Right atrium auricular region (tissue), 2 donors: Measurements from ENCODE around the gene DNAAF3. TPM values are rescaled to one million over a fixed set of nuclear protein-coding genes. Genes with fewer than 3 reads are reported as not detected.

Source experiments
- DNase-seq: peaks from one replicate; pipeline ENCODE4 v3.0.0-alpha.2; 2019; ENCODE audit warnings: low spot score
- H3K27ac ChIP-seq, 2 donors: fragments of 200-600 bp; sonication (generic); 1 replicate in 1 of 2; 2 replicates in 1 of 2; pipeline ENCODE4 v1.5.1; 2016 to 2019
- H3K27me3 ChIP-seq, 2 donors: fragments of 200-600 bp; sonication (generic); one replicate each; pipeline versions ENCODE4 v1.5.1 to v1.6.0; 2017 to 2019
- H3K36me3 ChIP-seq: fragments of 200-600 bp; sonication (generic); one replicate; pipeline ENCODE4 v1.5.1; 2016
- H3K4me1 ChIP-seq, 2 donors: fragments of 200-600 bp; sonication (generic); one replicate each; pipeline versions ENCODE4 v1.5.1 to v1.6.0; 2017 to 2019
- H3K4me3 ChIP-seq, 2 donors: fragments of 200-600 bp; sonication (generic); 1 replicate in 1 of 2; 2 replicates in 1 of 2; pipeline ENCODE4 v1.5.1; 2017 to 2019; ENCODE audit warnings: mild to moderate bottlenecking in 1 of 2, moderate library complexity in 1 of 2
- H3K9me3 ChIP-seq, 2 donors: fragments of 200-600 bp; sonication (generic); one replicate each; pipeline ENCODE4 v1.5.1; 2019
- total RNA-seq, 2 donors: library from RNA; depleted of rRNA; stranded (reverse); fragments of >200 nt; gene quantifications; one replicate each; pipeline ENCODE4 v1.1.0, GENCODE V29; 2016
- TF ChIP-seq, protein P1 (sequence below), 2 donors: fragments of 200-600 bp; sonication (generic); IDR thresholded peaks; one replicate each; pipeline ENCODE4 v1.5.1; 2019; ENCODE audit warnings: antibody characterized with exemption in 2 of 2

Gene DNAAF3
- total RNA-seq, 2 donors from 2014 or later, result 0.89 to 2.7 TPM

DNA sequence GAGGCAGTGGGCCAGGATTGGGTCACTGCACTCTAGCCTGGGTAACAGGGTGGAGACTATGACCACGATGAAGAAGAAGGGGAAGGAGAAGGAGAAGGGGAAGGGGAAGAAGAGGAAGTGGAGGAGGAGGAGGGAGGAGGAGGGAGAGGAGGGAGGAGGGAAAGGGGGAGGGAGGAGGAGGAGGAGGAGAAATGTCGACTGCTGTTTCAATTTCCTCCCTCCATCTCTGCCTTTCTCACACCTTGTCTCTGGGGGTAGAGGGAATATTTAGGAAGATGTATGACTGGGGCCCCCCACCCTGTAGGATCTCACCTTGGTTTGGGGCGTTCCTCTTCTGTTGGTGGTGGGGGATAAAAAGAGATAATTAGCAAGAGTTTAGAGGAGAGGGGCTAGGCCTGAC is 21.2 kb downstream of the DNAAF3 start:
- TF ChIP-seq, protein P1, sequence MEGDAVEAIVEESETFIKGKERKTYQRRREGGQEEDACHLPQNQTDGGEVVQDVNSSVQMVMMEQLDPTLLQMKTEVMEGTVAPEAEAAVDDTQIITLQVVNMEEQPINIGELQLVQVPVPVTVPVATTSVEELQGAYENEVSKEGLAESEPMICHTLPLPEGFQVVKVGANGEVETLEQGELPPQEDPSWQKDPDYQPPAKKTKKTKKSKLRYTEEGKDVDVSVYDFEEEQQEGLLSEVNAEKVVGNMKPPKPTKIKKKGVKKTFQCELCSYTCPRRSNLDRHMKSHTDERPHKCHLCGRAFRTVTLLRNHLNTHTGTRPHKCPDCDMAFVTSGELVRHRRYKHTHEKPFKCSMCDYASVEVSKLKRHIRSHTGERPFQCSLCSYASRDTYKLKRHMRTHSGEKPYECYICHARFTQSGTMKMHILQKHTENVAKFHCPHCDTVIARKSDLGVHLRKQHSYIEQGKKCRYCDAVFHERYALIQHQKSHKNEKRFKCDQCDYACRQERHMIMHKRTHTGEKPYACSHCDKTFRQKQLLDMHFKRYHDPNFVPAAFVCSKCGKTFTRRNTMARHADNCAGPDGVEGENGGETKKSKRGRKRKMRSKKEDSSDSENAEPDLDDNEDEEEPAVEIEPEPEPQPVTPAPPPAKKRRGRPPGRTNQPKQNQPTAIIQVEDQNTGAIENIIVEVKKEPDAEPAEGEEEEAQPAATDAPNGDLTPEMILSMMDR (IDR thresholded peaks at IDR 0.05), result no peak
- H3K9me3 ChIP-seq, result no peaks in the 10 kb centered on the region
- no peaks in the 10 kb centered on the region for H3K36me3 ChIP-seq
- peaks cover 0 to 18% of the 10 kb centered on the region in 2 donors for H3K4me1 ChIP-seq
- H3K27me3 ChIP-seq, result peaks cover 4 to 12% of the 10 kb centered on the region in 2 donors
- H3K27ac ChIP-seq, result no peak overlapping the region
- no peak overlapping the region for H3K4me3 ChIP-seq
- DNase-seq, result no peak

DNA sequence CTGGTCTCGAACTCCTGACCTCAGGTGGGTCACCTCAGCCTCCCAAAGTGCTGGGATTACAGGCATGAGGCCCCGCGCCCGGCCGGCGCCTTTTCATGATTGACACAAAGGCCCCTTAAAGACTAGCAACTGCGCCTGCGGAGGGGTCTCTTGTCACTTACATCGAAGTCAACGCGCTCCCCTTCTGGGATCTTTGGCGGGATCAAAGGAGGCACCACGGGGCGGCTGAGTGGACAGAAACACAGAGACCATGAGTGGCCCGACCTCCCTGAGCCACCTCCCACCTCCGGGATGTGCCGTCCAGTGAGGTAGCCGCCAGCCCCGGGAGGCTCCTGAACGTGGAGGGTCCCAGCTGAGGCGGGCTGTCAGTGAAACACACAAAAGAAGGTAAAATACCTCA is 24.7 kb downstream of the DNAAF3 start:
- DNase-seq, result no peak

DNA sequence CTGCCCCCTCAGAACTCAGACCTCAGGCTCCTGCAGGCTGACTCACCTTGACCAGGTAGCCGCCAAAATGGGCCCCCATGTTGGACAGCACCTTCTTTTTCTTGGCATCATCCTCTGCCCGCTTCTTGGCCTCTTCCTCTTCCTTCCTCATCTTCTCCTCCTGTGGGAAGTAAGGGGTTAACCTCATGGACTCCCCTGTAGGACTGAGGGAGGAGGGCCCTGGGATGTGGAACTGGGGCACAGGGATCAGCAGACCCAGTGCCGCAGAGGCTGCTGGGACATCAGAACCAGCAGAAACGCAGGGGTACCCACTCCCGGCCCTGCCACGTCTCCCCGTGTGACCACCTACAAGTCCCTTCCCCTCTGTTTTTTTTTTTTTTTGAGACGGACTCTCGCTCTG is 28.5 kb downstream of the DNAAF3 start:
- Histone ChIP-seq H3K4me1 (no peaks in the 10 kb centered on the region), H3K36me3 (peaks cover 4% of the 10 kb centered on the region), H3K27ac (no peak overlapping the region), H3K9me3 (no peaks in the 10 kb centered on the region), H3K4me3 (no peak overlapping the region), H3K27me3 (no peaks in the 10 kb centered on the region)
- TF ChIP-seq, protein P1 (IDR thresholded peaks at IDR 0.05), result no peak
- DNase-seq, result no peak

More for the DNA sequence above, 24.7 kb downstream of the DNAAF3 start:
- Histone ChIP-seq H3K27ac (no peak overlapping the region), H3K4me1 (peaks cover 0 to 9% of the 10 kb centered on the region in 2 donors), H3K4me3 (no peak overlapping the region), H3K36me3 (peaks cover under 1% of the 10 kb centered on the region), H3K9me3 (no peaks in the 10 kb centered on the region), H3K27me3 (peaks cover 4 to 12% of the 10 kb centered on the region in 2 donors)
- TF ChIP-seq, protein P1 (IDR thresholded peaks at IDR 0.05), result no peak

DNA sequence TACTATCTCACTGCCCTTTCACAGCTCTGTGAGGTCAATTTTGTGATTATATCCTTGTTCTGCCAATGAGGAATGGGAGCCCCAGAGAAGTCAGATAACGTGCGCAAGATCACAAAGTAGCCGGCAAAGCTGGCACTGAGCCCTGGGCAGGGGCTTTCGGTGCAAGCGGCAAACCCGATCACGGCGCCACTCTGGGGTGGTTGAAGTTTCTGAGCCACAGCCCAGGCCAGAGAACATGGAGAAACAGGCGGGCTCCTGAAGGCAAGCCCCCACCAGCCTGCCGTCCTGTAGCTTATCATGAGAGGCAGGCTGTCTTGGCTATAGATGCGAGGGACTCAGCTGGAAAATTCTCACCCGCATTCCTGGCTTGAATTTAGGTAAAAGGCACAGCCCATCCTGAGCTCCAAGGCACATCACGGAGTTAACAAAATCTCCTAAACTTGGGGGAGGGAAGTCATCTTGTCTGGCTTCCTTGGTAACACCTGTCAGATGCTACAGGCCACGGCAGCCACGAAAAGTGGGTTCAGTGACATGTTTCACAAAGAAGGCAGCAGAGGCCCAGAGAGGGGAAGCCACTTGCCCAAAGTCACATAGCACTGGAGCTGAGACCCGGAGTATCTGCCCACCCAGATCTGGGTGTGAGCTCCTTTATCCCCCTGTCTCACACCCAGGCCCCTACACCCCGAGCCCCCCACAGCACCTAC is 29.9 kb downstream of the DNAAF3 start:
- no peak overlapping the region for H3K4me3 ChIP-seq
- no peaks in the 10 kb centered on the region for H3K4me1 ChIP-seq
- TF ChIP-seq, protein P1 (IDR thresholded peaks at IDR 0.05), result no peak
- no peaks in the 10 kb centered on the region for H3K27me3 ChIP-seq
- H3K27ac ChIP-seq, result no peak overlapping the region
- DNase-seq, result no peak
- H3K36me3 ChIP-seq, result peaks cover 4% of the 10 kb centered on the region
- H3K9me3 ChIP-seq, result no peaks in the 10 kb centered on the region

DNA sequence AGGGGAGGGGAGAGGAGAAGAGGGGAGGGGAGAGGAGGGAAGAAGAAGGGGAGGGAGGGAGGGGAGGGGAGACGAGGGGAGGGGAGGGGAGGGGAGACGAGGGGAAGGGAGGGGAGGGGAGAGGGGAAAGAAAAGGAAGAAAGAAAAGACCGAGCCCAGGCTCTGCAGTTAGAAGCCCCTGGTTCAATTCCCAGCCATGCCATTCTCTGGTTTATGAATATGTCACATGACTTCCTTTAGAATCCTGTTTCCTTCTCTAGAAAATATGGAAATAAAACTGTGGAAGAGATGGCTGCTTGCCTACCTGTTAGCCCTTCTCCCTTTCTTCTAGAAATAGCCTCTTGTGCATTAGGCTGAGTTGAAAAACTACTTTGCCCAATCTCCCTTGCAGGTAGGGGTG is 31.7 kb downstream of the DNAAF3 start:
- Histone ChIP-seq H3K4me3 (no peak overlapping the region), H3K27me3 (no peaks in the 10 kb centered on the region), H3K9me3 (no peaks in the 10 kb centered on the region), H3K4me1 (no peaks in the 10 kb centered on the region), H3K36me3 (peaks cover 4% of the 10 kb centered on the region), H3K27ac (no peak overlapping the region)
- no peak for DNase-seq
- TF ChIP-seq, protein P1 (IDR thresholded peaks at IDR 0.05), result no peak
